ENCODE data around the gene TMEM244.
"Not testable (repeated sequence)": the region's sequence is repeated elsewhere in the genome, so short reads cannot be mapped to it uniquely, and the experiment has no call there.

Gene TMEM244

GRCh38 chr6:129860908-129861665 lies at the start of gene TMEM244:
Gene TMEM244 (minus strand): TSS chr6:129861315. CDS start chr6:129861188, 127 bp downstream.
- DNase-seq (ENCODE audit: low read depth in 1 of 2, low spot score in 1 of 2), result no peak

- no peak for DNase-seq (ENCODE audit: low read depth in 1 of 2, low spot score in 1 of 2)
These were observed 47.7 kb upstream of the TMEM244 start for GRCh38 chr6:129908858-129909257.

DNA sequence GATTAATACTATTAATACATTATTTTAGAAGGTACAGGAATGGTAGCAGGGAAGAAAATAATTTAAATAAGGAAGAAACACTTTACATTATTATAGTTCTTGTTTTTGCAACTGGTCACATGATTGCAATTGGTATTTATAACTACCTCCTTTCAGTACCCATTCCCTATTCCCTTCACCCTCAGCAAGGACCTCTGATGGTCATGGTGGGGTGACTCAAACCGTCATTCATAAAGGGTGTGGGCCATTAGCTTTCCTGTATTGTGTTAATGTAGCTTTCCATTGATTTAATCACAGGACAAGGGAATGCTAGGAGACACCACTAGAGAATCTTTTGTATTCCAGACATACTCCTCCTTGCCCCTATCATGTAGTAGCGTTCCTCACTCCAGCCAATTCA lies 47.2 kb upstream of the TMEM244 start:
- DNase-seq (ENCODE audit: low read depth in 1 of 2, low spot score in 1 of 2), result no peak

GRCh38 chr6:129906515-129907077 lies 45.5 kb upstream of the TMEM244 start:
- no peak for DNase-seq (ENCODE audit: low read depth in 1 of 2, low spot score in 1 of 2)

DNA sequence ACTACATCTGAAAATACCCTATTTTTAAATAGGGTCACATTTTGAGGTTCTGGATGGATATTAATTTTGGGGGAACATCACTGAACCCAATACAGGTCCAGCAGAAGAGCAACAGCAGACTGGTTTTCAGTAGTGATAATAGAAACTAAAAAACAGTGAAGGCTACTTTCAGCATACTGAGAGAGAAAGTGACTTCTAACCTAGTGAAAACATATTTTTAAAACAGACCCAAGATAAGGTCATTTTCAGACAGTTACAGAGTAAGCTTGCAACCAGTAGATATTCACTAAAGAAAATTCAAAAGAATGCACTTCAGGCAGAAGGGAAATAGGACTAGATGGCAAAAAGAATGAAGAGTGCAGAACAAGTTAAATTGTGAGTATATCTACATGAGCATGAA lies 42.0 kb upstream of the TMEM244 start:
- DNase-seq (ENCODE audit: low read depth in 1 of 2, low spot score in 1 of 2), result no peak

DNA sequence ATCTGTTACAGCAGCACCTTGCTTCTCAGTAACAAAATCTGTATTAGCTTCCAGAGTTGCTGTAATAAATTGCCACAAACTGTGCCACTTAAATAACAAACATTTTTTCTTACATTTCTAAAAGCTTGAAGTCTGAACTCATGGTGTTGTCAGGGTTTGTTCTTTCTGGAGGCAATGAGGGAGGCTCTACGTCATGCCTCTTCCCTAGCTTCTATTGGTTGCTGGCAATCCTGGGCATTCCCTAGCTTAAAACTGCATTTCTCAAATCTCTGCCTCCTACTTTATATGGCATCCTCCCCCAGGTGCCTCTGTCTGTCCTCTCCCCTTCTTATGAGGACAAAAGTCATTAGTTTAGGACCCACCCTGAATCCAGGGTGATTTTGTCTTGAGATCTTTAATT lies 41.6 kb upstream of the TMEM244 start:
- no peak for DNase-seq (ENCODE audit: low read depth in 1 of 2, low spot score in 1 of 2)

GRCh38 chr6:129901910-129902309 lies 40.8 kb upstream of the TMEM244 start:
- no peak for DNase-seq (ENCODE audit: low read depth in 1 of 2, low spot score in 1 of 2)

- DNase-seq (ENCODE audit: low read depth in 1 of 2, low spot score in 1 of 2), result no peak
These were observed 34.6 kb upstream of the TMEM244 start for GRCh38 chr6:129895692-129896091.

DNA sequence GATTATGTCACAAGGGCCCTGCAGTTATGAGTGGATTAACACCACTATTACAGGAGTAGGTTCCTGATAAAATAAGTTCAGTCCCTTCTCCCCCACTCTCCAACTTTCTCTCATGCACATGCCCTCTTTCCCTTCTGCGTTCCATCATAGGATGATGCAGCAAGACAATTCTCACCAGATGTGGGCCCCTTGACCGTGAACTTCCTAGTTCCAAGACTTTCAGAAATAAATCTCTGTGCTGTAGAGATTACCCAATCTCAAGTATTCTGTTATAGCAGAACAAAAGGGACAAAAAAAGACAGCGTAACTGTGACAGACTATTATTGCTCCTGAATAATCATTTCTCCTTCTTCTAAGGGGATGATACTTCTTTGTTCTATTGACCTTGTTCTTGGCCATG lies 33.8 kb upstream of the TMEM244 start:
- no peak for DNase-seq (ENCODE audit: low read depth in 1 of 2, low spot score in 1 of 2)

DNA sequence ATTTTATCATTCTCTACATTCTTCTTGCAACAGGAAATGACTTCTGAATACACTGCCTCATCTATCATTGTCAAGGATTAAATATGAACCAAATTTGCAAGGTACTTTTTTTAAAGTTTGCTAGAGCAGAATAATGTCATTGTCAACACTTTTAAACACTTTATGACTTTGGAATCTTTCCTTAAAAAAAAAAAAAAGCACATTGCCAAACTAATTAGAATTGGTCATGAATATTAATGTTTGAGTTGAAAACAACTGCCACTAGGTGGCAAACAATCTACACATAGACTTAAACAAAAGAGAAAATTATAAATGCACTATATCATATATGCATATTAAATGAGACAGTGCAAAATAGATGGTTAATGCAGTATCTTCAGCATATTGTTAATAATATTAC lies 32.5 kb upstream of the TMEM244 start:
- DNase-seq (ENCODE audit: low read depth in 1 of 2, low spot score in 1 of 2), result no peak

DNA sequence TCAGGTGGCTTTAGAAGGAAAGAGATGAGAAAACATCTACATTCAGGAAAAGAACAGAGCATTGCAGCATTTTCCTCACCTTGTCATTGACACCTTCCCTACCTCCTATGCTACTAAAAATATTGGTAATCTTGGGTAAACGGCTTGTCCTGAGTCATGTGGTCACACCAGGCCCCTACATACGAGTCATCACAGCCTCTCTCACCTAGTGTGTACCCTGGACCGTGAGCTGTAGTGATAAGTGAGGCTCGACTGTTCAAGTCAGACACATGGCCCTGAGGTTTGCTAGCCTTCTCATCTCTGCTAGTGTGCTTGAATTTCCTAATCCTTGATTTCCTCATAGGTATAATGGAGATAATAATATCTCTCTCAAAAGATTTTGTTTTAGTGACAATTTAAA lies 29.6 kb upstream of the TMEM244 start:
- DNase-seq (ENCODE audit: low read depth in 1 of 2, low spot score in 1 of 2), result no peak

DNA sequence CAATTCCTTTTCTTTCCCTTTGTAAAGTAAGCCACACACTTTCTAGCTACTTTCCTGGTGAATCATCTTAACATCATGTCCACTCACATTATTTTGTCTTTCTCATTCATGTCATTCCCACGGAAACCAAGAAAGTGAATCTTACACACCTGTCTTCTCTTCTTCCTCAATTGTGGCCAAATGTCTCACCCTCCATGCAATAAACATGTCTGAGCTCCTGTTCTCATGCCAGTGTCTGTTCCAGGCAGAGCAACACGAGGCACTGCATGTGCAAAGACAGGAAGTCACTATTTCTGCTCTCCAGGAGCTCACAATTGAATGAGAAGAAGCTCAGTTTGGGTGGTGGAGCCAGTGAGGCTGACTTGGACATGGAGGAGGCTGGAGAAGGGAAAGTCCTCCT lies 29.0 kb upstream of the TMEM244 start:
- DNase-seq (ENCODE audit: low read depth in 1 of 2, low spot score in 1 of 2), result no peak

DNA sequence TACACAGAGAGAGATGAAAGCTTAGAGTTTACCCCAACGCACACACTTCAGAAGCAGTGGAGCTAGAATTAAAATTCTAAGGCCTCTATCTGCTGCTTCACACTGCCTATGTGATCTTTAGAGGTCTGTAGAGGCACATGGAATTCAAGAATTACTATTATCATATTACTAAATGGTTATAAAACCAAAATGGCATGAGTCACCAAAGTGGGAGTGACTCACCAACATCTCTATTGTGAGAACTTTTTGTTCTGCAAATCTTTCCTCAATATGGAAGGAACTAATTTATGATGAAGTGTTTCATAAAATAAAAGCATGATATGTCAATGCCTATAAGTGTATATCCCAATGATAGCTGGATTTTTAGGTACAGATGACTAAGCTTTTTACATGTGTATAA lies 28.5 kb upstream of the TMEM244 start:
- no peak for DNase-seq (ENCODE audit: low read depth in 1 of 2, low spot score in 1 of 2)

DNA sequence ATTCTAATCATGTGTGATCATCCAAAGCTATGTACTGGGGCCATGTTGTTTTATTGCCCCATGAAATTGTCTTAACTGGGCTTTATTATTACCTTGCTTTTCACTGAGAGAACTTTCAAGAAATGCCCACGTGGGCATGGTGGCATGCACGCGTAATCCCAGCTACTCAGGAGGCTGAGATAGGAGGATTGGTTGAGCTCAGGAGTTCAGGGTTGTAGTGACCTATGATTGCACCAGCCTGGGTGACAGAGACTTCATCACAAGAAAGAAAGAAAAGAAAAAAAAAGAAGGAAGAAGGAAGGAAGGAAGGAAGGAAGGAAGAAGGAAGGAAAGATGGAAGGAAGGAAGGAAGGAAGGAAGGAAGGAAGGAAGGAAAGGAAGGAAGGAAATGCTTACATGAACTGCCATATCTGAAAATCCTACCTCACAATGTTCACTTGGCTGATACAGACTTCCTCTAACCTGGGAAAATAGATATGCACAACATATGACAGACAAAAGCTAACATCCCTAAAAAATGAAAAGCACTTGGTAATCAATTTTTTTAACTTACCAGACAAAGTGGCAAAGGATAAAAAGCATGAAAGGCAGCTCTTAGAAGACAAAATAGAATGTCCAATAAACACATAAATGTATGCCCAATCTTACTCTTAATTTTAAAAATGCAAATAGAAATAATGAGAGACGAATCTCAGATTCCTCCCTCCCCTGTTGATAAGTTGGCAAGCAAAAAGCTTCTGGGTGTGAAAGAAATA lies 25.5 kb upstream of the TMEM244 start:
- DNase-seq (ENCODE audit: low read depth in 1 of 2, low spot score in 1 of 2), result no peak

DNA sequence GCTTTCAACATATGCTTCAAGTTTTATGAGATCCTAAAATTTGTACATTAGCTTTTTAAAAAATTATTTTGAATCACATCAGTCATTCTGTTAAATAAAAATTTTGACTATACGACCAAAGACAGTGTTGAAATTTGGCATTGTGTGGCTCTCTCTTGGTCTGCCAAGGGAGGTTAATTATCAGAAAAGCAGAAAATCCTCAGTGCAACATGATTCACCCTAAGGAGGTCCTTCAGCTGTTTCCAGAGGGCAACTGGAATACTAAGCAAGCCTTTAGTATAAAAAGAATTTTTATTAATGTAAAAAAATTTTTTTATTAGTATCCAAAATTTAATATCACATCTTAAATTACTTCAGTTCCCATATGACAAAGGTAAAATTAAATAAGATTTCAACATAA lies 23.1 kb upstream of the TMEM244 start:
- DNase-seq (ENCODE audit: low read depth in 1 of 2, low spot score in 1 of 2), result no peak

GRCh38 chr6:129882510-129883023 lies 21.5 kb upstream of the TMEM244 start:
- DNase-seq (ENCODE audit: low read depth in 1 of 2, low spot score in 1 of 2), result no peak

- not testable (repeated sequence) for DNase-seq (ENCODE audit: low read depth in 1 of 2, low spot score in 1 of 2)
These were observed 16.8 kb upstream of the TMEM244 start for GRCh38 chr6:129877894-129878293.

DNA sequence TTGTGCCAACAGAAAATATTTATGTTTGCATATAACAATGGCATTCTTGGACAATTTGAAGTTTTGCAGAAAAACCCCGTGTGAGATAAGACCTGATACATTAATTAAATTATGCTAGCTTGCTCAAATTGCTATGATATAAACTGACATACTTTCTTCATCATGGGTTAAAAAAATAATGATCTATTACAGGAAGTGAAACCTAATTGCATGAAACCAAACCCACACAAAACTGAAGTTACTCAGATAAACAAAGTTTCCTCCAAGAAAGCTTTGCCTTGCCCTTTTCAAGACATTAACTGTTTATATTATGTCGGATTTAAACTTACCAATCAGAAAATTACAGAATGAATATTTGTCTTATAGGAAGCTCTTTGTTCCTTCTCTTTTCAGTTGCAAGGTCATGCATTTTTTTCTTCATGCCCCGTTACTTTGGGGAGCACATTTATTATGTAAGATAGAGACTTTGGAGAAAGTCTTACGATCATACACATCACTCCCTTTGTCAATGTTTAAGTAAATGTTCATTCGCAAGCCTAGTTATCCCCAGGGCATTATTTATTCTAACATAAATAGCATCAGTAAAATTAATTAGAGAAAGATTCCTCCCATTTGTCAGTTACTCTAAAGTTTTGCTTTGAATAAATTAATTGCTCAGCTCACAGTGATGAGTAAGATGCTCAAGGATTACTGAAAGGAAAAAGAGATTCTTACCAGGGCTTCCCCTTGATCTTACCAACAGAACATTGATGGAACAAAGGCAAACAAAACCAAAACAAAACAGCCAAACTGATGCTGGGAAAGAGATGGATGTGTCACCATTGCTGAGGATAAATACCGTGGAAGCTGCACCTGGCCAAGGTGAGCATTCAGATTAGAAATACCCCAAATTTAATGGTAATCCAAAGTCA lies 14.8 kb upstream of the TMEM244 start:
- no peak for DNase-seq (ENCODE audit: low read depth in 1 of 2, low spot score in 1 of 2)

DNA sequence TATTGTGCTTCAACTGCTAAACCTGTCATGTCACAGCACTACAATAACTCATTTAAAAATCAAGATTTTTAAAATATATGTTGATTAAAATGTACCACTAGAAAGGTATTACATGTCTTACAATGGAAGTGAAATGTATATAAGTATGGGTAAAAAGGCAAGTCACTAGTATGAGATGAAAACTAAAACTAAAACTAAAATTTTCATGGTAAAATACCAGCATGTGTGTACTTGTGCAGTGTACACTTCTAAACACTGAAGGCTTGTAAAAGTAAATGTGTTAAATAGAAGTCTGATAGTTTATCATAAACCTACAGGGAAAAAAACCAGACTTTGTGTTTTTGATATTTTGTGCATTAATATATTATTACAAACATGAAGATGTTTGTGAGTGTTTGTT lies 13.7 kb upstream of the TMEM244 start:
- no peak for DNase-seq (ENCODE audit: low read depth in 1 of 2, low spot score in 1 of 2)

DNA sequence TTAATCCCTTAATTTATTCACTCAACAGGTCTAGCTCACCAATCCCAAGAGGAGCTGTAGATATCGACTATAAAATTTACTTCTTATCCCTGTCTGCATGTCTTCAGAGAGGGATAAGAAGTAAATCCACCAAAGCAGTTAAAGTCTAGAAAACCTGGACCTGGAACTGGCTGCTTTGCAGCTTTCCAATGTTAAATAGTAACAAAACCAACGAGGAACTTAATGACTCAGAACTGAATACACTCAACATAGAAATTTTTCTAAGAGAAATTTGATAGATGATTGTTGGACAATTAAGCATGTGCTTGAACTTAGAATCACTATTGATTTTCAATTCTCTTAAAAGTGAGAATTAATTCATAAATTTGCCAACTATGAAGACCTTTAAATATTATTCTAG lies 11.5 kb upstream of the TMEM244 start:
- DNase-seq (ENCODE audit: low read depth in 1 of 2, low spot score in 1 of 2), result no peak

DNA sequence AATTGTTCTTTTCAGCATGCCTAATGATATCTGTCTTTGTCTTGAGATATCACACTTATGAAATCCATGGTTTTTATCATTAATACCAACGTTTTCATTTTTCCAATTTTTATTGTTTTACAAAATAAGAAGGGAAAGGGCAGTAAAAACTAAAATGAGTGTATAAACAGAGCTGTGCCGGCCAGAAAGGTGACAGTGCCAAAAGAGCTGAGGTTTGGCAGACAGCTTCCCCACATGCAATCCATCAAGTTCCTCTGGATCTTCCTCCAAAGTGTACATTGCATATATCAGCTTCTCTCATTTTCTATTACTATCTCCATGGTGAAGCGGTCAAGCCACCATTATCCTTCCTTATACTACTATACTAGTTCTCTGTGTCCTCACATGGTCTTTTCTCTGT lies 10.1 kb upstream of the TMEM244 start:
- DNase-seq (ENCODE audit: low read depth in 1 of 2, low spot score in 1 of 2), result no peak

All from activated T-helper 1 cell treated with anti-CD3 and anti-CD28 coated beads, Interleukin-2, amount 50 U/mL, for 16 hours (primary cell).